ENCODE results near the gene SIGLEC7.

SIGLEC7 gene

GRCh38 chr19:51195316-51195586, 53.1 kb downstream of the SIGLEC7 start:
- WGBS (ENCODE audit: extremely low coverage, insufficient coverage, low lambda C conversion rate), result no CpG with 5 or more reads among the region's 9 CpGs
- no peak overlapping the region for H2BK120ac ChIP-seq (ENCODE audit: low read depth, low read length)

GRCh38 chr19:51195616-51196015, 53.5 kb downstream of the SIGLEC7 start:
- H3K4me3 ChIP-seq (ENCODE audit: low read length), result no peak overlapping the region
- DNase-seq, result no peak
- H2BK120ac ChIP-seq (ENCODE audit: low read depth, low read length), result no peak overlapping the region
- no peaks in the 10 kb centered on the region for H3K36me3 ChIP-seq (ENCODE audit: control insufficient read depth, insufficient read depth, low read length)
- no peak overlapping the region for H3K23ac ChIP-seq (ENCODE audit: low read length)
- no peaks in the 10 kb centered on the region for H3K79me1 ChIP-seq (ENCODE audit: low read length)
- H3K4me2 ChIP-seq (ENCODE audit: low read length), result no peak overlapping the region
- H2BK5ac ChIP-seq (ENCODE audit: low read length), result no peak overlapping the region
- H3K18ac ChIP-seq (ENCODE audit: low read length), result no peak overlapping the region
- H2BK15ac ChIP-seq (replicated peaks; ENCODE audit: low read depth), result no peak overlapping the region
- no peak overlapping the region for H3K9ac ChIP-seq (ENCODE audit: low read length)
- H3K4me1 ChIP-seq (ENCODE audit: control insufficient read depth, low read depth, low read length), result no peaks in the 10 kb centered on the region
- H4K5ac ChIP-seq (ENCODE audit: low read length), result no peak overlapping the region
- H3K79me2 ChIP-seq (ENCODE audit: control insufficient read depth, insufficient read depth, low read length), result no peaks in the 10 kb centered on the region
- H3K4ac ChIP-seq (ENCODE audit: low read depth, low read length), result no peak overlapping the region
- no peaks in the 10 kb centered on the region for H3K27me3 ChIP-seq (ENCODE audit: insufficient read depth, low read length, poor library complexity)
- H3K56ac ChIP-seq (ENCODE audit: low read length), result no peak overlapping the region
- H4K8ac ChIP-seq (ENCODE audit: low read depth, low read length), result no peak overlapping the region
- no peak overlapping the region for H2AK5ac ChIP-seq (ENCODE audit: low read length)
- no peak overlapping the region for H3K27ac ChIP-seq (ENCODE audit: low read depth, low read length)
- no CpG with 5 or more reads among the region's 10 CpGs for WGBS (ENCODE audit: extremely low coverage, insufficient coverage, low lambda C conversion rate)

More at GRCh38 chr19:51195316-51195586, 53.1 kb downstream of the SIGLEC7 start:
- Histone ChIP-seq H3K9ac (ENCODE audit: low read length) (no peak overlapping the region), H4K8ac (ENCODE audit: low read depth, low read length) (no peak overlapping the region), H3K23ac (ENCODE audit: low read length) (no peak overlapping the region), H2BK15ac (replicated peaks; ENCODE audit: low read depth) (no peak overlapping the region), H3K27ac (ENCODE audit: low read depth, low read length) (no peak overlapping the region), H2AK5ac (ENCODE audit: low read length) (no peak overlapping the region), H3K36me3 (ENCODE audit: control insufficient read depth, insufficient read depth, low read length) (no peaks in the 10 kb centered on the region), H3K79me2 (ENCODE audit: control insufficient read depth, insufficient read depth, low read length) (no peaks in the 10 kb centered on the region), H3K4ac (ENCODE audit: low read depth, low read length) (no peak overlapping the region), H3K4me2 (ENCODE audit: low read length) (no peak overlapping the region), H3K56ac (ENCODE audit: low read length) (no peak overlapping the region), H2BK5ac (ENCODE audit: low read length) (no peak overlapping the region), H3K27me3 (ENCODE audit: insufficient read depth, low read length, poor library complexity) (no peaks in the 10 kb centered on the region), H3K18ac (ENCODE audit: low read length) (no peak overlapping the region), H3K4me3 (ENCODE audit: low read length) (no peak overlapping the region), H3K4me1 (ENCODE audit: control insufficient read depth, low read depth, low read length) (no peaks in the 10 kb centered on the region), H3K79me1 (ENCODE audit: low read length) (no peaks in the 10 kb centered on the region), H4K5ac (ENCODE audit: low read length) (no peak overlapping the region)
- no peak for DNase-seq

GRCh38 chr19:51196181-51196580, 54.1 kb downstream of the SIGLEC7 start:
- Histone ChIP-seq H3K4me2 (ENCODE audit: low read length) (no peak overlapping the region), H2BK15ac (replicated peaks; ENCODE audit: low read depth) (no peak overlapping the region), H3K4me3 (ENCODE audit: low read length) (no peak overlapping the region), H3K4me1 (ENCODE audit: control insufficient read depth, low read depth, low read length) (no peaks in the 10 kb centered on the region), H3K56ac (ENCODE audit: low read length) (no peak overlapping the region), H4K8ac (ENCODE audit: low read depth, low read length) (no peak overlapping the region), H3K18ac (ENCODE audit: low read length) (no peak overlapping the region), H3K9ac (ENCODE audit: low read length) (no peak overlapping the region), H3K79me1 (ENCODE audit: low read length) (no peaks in the 10 kb centered on the region), H3K27me3 (ENCODE audit: insufficient read depth, low read length, poor library complexity) (no peaks in the 10 kb centered on the region), H2AK5ac (ENCODE audit: low read length) (no peak overlapping the region), H3K23ac (ENCODE audit: low read length) (no peak overlapping the region), H3K36me3 (ENCODE audit: control insufficient read depth, insufficient read depth, low read length) (no peaks in the 10 kb centered on the region), H2BK5ac (ENCODE audit: low read length) (no peak overlapping the region), H3K27ac (ENCODE audit: low read depth, low read length) (no peak overlapping the region), H4K5ac (ENCODE audit: low read length) (no peak overlapping the region), H3K4ac (ENCODE audit: low read depth, low read length) (no peak overlapping the region), H3K79me2 (ENCODE audit: control insufficient read depth, insufficient read depth, low read length) (no peaks in the 10 kb centered on the region), H2BK120ac (ENCODE audit: low read depth, low read length) (no peak overlapping the region)
- no CpG with 5 or more reads among the region's 5 CpGs for WGBS (ENCODE audit: extremely low coverage, insufficient coverage, low lambda C conversion rate)
- no peak for DNase-seq

GRCh38 chr19:51198641-51199040, 56.5 kb downstream of the SIGLEC7 start:
- no peak overlapping the region for H3K4me3 ChIP-seq (ENCODE audit: low read length)
- no peaks in the 10 kb centered on the region for H3K79me2 ChIP-seq (ENCODE audit: control insufficient read depth, insufficient read depth, low read length)
- H2BK5ac ChIP-seq (ENCODE audit: low read length), result no peak overlapping the region
- no peaks in the 10 kb centered on the region for H3K36me3 ChIP-seq (ENCODE audit: control insufficient read depth, insufficient read depth, low read length)
- H3K4ac ChIP-seq (ENCODE audit: low read depth, low read length), result no peak overlapping the region
- H3K79me1 ChIP-seq (ENCODE audit: low read length), result no peaks in the 10 kb centered on the region
- H2BK120ac ChIP-seq (ENCODE audit: low read depth, low read length), result no peak overlapping the region
- H4K8ac ChIP-seq (ENCODE audit: low read depth, low read length), result no peak overlapping the region
- no peak overlapping the region for H3K56ac ChIP-seq (ENCODE audit: low read length)
- no peaks in the 10 kb centered on the region for H3K27me3 ChIP-seq (ENCODE audit: insufficient read depth, low read length, poor library complexity)
- no peak overlapping the region for H2AK5ac ChIP-seq (ENCODE audit: low read length)
- no peak overlapping the region for H3K18ac ChIP-seq (ENCODE audit: low read length)
- no peaks in the 10 kb centered on the region for H3K4me1 ChIP-seq (ENCODE audit: control insufficient read depth, low read depth, low read length)
- DNase-seq, result no peak
- H3K23ac ChIP-seq (ENCODE audit: low read length), result no peak overlapping the region
- H3K4me2 ChIP-seq (ENCODE audit: low read length), result no peak overlapping the region
- H3K9ac ChIP-seq (ENCODE audit: low read length), result no peak overlapping the region
- no peak overlapping the region for H3K27ac ChIP-seq (ENCODE audit: low read depth, low read length)
- H4K5ac ChIP-seq (ENCODE audit: low read length), result no peak overlapping the region
- no CpG with 5 or more reads among the region's 9 CpGs for WGBS (ENCODE audit: extremely low coverage, insufficient coverage, low lambda C conversion rate)
- no peak overlapping the region for H2BK15ac ChIP-seq (replicated peaks; ENCODE audit: low read depth)

GRCh38 chr19:51200071-51200666, 58.1 kb downstream of the SIGLEC7 start:
- no peak for DNase-seq
- H3K4me2 ChIP-seq (ENCODE audit: low read length), result no peak overlapping the region
- no peak overlapping the region for H3K56ac ChIP-seq (ENCODE audit: low read length)
- no peak overlapping the region for H3K4me3 ChIP-seq (ENCODE audit: low read length)
- no peak overlapping the region for H3K18ac ChIP-seq (ENCODE audit: low read length)
- H2BK15ac ChIP-seq (replicated peaks; ENCODE audit: low read depth), result no peak overlapping the region
- H3K23ac ChIP-seq (ENCODE audit: low read length), result no peak overlapping the region
- H3K4ac ChIP-seq (ENCODE audit: low read depth, low read length), result no peak overlapping the region
- no peak overlapping the region for H2BK5ac ChIP-seq (ENCODE audit: low read length)
- no peak overlapping the region for H2AK5ac ChIP-seq (ENCODE audit: low read length)
- no peaks in the 10 kb centered on the region for H3K27me3 ChIP-seq (ENCODE audit: insufficient read depth, low read length, poor library complexity)
- no peak overlapping the region for H3K9ac ChIP-seq (ENCODE audit: low read length)
- no peak overlapping the region for H3K27ac ChIP-seq (ENCODE audit: low read depth, low read length)
- H3K4me1 ChIP-seq (ENCODE audit: control insufficient read depth, low read depth, low read length), result no peaks in the 10 kb centered on the region
- no peaks in the 10 kb centered on the region for H3K79me2 ChIP-seq (ENCODE audit: control insufficient read depth, insufficient read depth, low read length)
- no peaks in the 10 kb centered on the region for H3K36me3 ChIP-seq (ENCODE audit: control insufficient read depth, insufficient read depth, low read length)
- no peak overlapping the region for H4K5ac ChIP-seq (ENCODE audit: low read length)
- no peak overlapping the region for H2BK120ac ChIP-seq (ENCODE audit: low read depth, low read length)
- WGBS (ENCODE audit: extremely low coverage, insufficient coverage, low lambda C conversion rate), result no CpG with 5 or more reads among the region's 10 CpGs
- no peaks in the 10 kb centered on the region for H3K79me1 ChIP-seq (ENCODE audit: low read length)
- no peak overlapping the region for H4K8ac ChIP-seq (ENCODE audit: low read depth, low read length)

GRCh38 chr19:51201712-51202111, 59.6 kb downstream of the SIGLEC7 start:
- H3K9ac ChIP-seq (ENCODE audit: low read length), result no peak overlapping the region
- WGBS (ENCODE audit: extremely low coverage, insufficient coverage, low lambda C conversion rate), result no CpG with 5 or more reads among the region's 5 CpGs

More at GRCh38 chr19:51201712-51202111, 59.6 kb downstream of the SIGLEC7 start:
- Histone ChIP-seq H2AK5ac (ENCODE audit: low read length) (no peak overlapping the region), H4K8ac (ENCODE audit: low read depth, low read length) (no peak overlapping the region), H3K79me1 (ENCODE audit: low read length) (no peaks in the 10 kb centered on the region), H3K4ac (ENCODE audit: low read depth, low read length) (no peak overlapping the region), H4K5ac (ENCODE audit: low read length) (no peak overlapping the region), H3K18ac (ENCODE audit: low read length) (no peak overlapping the region), H3K27me3 (ENCODE audit: insufficient read depth, low read length, poor library complexity) (no peaks in the 10 kb centered on the region), H3K56ac (ENCODE audit: low read length) (no peak overlapping the region), H3K79me2 (ENCODE audit: control insufficient read depth, insufficient read depth, low read length) (no peaks in the 10 kb centered on the region), H3K4me1 (ENCODE audit: control insufficient read depth, low read depth, low read length) (no peaks in the 10 kb centered on the region), H3K27ac (ENCODE audit: low read depth, low read length) (no peak overlapping the region), H3K4me3 (ENCODE audit: low read length) (no peak overlapping the region), H2BK15ac (replicated peaks; ENCODE audit: low read depth) (no peak overlapping the region), H2BK120ac (ENCODE audit: low read depth, low read length) (no peak overlapping the region), H3K4me2 (ENCODE audit: low read length) (no peak overlapping the region), H3K36me3 (ENCODE audit: control insufficient read depth, insufficient read depth, low read length) (no peaks in the 10 kb centered on the region), H2BK5ac (ENCODE audit: low read length) (no peak overlapping the region), H3K23ac (ENCODE audit: low read length) (no peak overlapping the region)
- DNase-seq, result no peak
